ENCODE data around the gene INHBE.
"Not testable (repeated sequence)": the region's sequence is repeated elsewhere in the genome, so short reads cannot be mapped to it uniquely, and the experiment has no call there.

The INHBE gene

GRCh38 chr12:57502311-57502969 is 47.3 kb downstream of the INHBE start:
- not testable (repeated sequence) for DNase-seq

- DNase-seq, result not testable (repeated sequence)
These were observed 51.4 kb downstream of the INHBE start for GRCh38 chr12:57506541-57506940.
